ENCODE results near the gene N4BP2L1.

GRCh38 chr13:32409561-32410421, 18.1 kb downstream of the N4BP2L1 start:
- TF ChIP-seq EZH2 (IDR thresholded peaks at IDR 0.05; ENCODE audit: insufficient read depth, poor library complexity, severe bottlenecking) (no peak), EZH2phosphoT487 (IDR thresholded peaks at IDR 0.05; ENCODE audit: insufficient read depth, low read depth) (no peak)

Measured in GM23248 (cell line).